CD4-positive, alpha-beta T cell (primary cell): Measurements from ENCODE around the gene IFI35. TPM values are rescaled to one million over a fixed set of nuclear protein-coding genes. Genes with fewer than 3 reads are reported as not detected.
A peak's percentile ranks its signal among the peaks of the same experiment; 100 is the strongest.

ENCODE experiments used
- ATAC-seq: fragments of 200-7000 bp; cut with Tn5 transposase; one replicate; pipeline ENCODE4 v1.10.0; 2022; ENCODE audit warnings: mild to moderate bottlenecking; ENCODE audit not compliant: poor library complexity
- CTCF ChIA-PET: fragments of 350-600 bp; sonication (Branson Sonifier 250); formaldehyde crosslinking; loops from one replicate; lab custom pipeline; 2021; ENCODE audit warnings: antibody characterized with exemption, inconsistent platforms; lab: Charles Lee
- POLR2A ChIA-PET: fragments of 350-600 bp; sonication (Branson Sonifier 250); formaldehyde crosslinking; loops from one replicate; lab custom pipeline; 2021; ENCODE audit warnings: antibody characterized with exemption, inconsistent platforms; lab: Charles Lee
- DNase-seq, 14 experiments: peaks; one replicate each; pipeline ENCODE4 v3.0.0-alpha.2; 2013 to 2020; ENCODE audit warnings: mixed read lengths in 2 of 14
- H3K27ac ChIP-seq, 2 donors: one replicate each; pipeline versions ENCODE4 v1.5.1 to v1.7.0; 2013; ENCODE audit warnings: low read length in 2 of 2, low read depth in 1 of 2, mild to moderate bottlenecking in 1 of 2
- H3K27me3 ChIP-seq, 2 experiments: 1 replicate in 1 of 2; 2 replicates in 1 of 2; pipeline versions ENCODE4 v1.6.1 to v1.7.0; 2013; ENCODE audit warnings: low read length in 2 of 2, control low read depth in 1 of 2, mild to moderate bottlenecking in 1 of 2, moderate library complexity in 1 of 2; ENCODE audit not compliant: insufficient read depth in 2 of 2, control insufficient read depth in 1 of 2
- H3K36me3 ChIP-seq: one replicate; pipeline ENCODE4 v1.6.1; 2013; ENCODE audit warnings: low read length, control low read depth; ENCODE audit not compliant: insufficient read depth
- H3K4me1 ChIP-seq: one replicate; pipeline ENCODE4 v1.6.1; 2013; ENCODE audit warnings: low read length, control low read depth; ENCODE audit not compliant: insufficient read depth
- H3K4me3 ChIP-seq: one replicate; pipeline ENCODE4 v1.5.1; 2013; ENCODE audit warnings: mild to moderate bottlenecking, low read length, moderate library complexity
- H3K9me3 ChIP-seq, 2 experiments: 1 replicate in 1 of 2; 2 replicates in 1 of 2; pipeline versions ENCODE4 v1.6.1 to v1.7.0; 2013; ENCODE audit warnings: low read length in 2 of 2, mild to moderate bottlenecking in 2 of 2, control low read depth in 1 of 2, moderate library complexity in 1 of 2; ENCODE audit not compliant: control insufficient read depth in 1 of 2, insufficient read depth in 1 of 2
- H3K27ac Mint-ChIP-seq: one replicate; pipeline ENCODE4 v1.8.0; 2020; ENCODE audit warnings: mixed read lengths
- H3K27me3 Mint-ChIP-seq: one replicate; pipeline ENCODE4 v1.8.0; 2021; ENCODE audit warnings: mixed read lengths
- H3K36me3 Mint-ChIP-seq: one replicate; pipeline ENCODE4 v1.8.0; 2021; ENCODE audit warnings: low read depth, mixed read lengths
- H3K4me1 Mint-ChIP-seq: one replicate; pipeline ENCODE4 v1.8.0; 2021; ENCODE audit warnings: low read depth, mixed read lengths
- H3K4me3 Mint-ChIP-seq: one replicate; pipeline ENCODE4 v1.8.0; 2020; ENCODE audit warnings: mild to moderate bottlenecking, mixed read lengths
- H3K9me3 Mint-ChIP-seq: one replicate; pipeline ENCODE4 v1.8.0; 2020; ENCODE audit warnings: mixed read lengths
- intact Hi-C, 2 experiments: fragments of 100-400 bp; cut with DNase I in 1 of 2; cut with micrococcal nuclease in 1 of 2; formaldehyde crosslinking; loops; one replicate each; pipeline versions ENCODE4 v1.15.1 to v1.9.0; 2023 to 2025; cut with DNase I, micrococcal nuclease
- total RNA-seq, 174 experiments: library from RNA in 2 of 174; stranded (reverse) in 2 of 174; gene quantifications; one replicate each; pipeline ENCODE4 v1.2.3 and lab custom pipeline; 2021 to 2026
- TF ChIP-seq, protein P1 (sequence below): fragments of 200-600 bp; IDR thresholded peaks from one replicate; pipeline ENCODE4 v1.8.0; 2022; ENCODE audit warnings: antibody characterized with exemption, mild to moderate bottlenecking

IFI35 gene
- total RNA-seq, 2 experiments from 2014 or later: 23.0 to 24.7 TPM

GRCh38 chr17:43010667-43011308, 4.2 kb downstream of the IFI35 start:
- Histone ChIP-seq H3K27me3 (no peaks in the 10 kb centered on the region), H3K4me1 (peaks cover 33% of the 10 kb centered on the region), H3K36me3 (peaks cover 32% of the 10 kb centered on the region), H3K27ac (no peak overlapping the region), H3K4me3 (no peak overlapping the region), H3K9me3 (no peaks in the 10 kb centered on the region)
- POLR2A ChIA-PET: interaction anchor here (3.8 kb wide), 1 partner anchor 12 kb away, joined by 15 read pairs; the partner anchor contains the start of gene RPL27
- CTCF ChIA-PET: no interaction called here
- ATAC-seq (no peak), DNase-seq (no peak)
- Mint-ChIP-seq H3K27ac (peak overlapping the region; percentile 3), H3K9me3 (no peaks in the 10 kb centered on the region), H3K4me3 (peak overlapping the region; percentile 30), H3K4me1 (peaks cover 23% of the 10 kb centered on the region), H3K27me3 (no peaks in the 10 kb centered on the region), H3K36me3 (peaks cover 46% of the 10 kb centered on the region)
- TF ChIP-seq, protein P1, sequence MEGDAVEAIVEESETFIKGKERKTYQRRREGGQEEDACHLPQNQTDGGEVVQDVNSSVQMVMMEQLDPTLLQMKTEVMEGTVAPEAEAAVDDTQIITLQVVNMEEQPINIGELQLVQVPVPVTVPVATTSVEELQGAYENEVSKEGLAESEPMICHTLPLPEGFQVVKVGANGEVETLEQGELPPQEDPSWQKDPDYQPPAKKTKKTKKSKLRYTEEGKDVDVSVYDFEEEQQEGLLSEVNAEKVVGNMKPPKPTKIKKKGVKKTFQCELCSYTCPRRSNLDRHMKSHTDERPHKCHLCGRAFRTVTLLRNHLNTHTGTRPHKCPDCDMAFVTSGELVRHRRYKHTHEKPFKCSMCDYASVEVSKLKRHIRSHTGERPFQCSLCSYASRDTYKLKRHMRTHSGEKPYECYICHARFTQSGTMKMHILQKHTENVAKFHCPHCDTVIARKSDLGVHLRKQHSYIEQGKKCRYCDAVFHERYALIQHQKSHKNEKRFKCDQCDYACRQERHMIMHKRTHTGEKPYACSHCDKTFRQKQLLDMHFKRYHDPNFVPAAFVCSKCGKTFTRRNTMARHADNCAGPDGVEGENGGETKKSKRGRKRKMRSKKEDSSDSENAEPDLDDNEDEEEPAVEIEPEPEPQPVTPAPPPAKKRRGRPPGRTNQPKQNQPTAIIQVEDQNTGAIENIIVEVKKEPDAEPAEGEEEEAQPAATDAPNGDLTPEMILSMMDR: no peak
- intact Hi-C loops: no loop called here

GRCh38 chr17:43011728-43012472, 5.3 kb downstream of the IFI35 start:
- peaks cover 25% of the 10 kb centered on the region for H3K4me1 ChIP-seq
- peaks cover 38% of the 10 kb centered on the region for H3K36me3 ChIP-seq
- Mint-ChIP-seq H3K27me3 (no peaks in the 10 kb centered on the region), H3K4me3 (peak overlapping the region; percentile 35), H3K27ac (no peak overlapping the region), H3K36me3 (peaks cover 48% of the 10 kb centered on the region), H3K9me3 (no peaks in the 10 kb centered on the region), H3K4me1 (peaks cover 16% of the 10 kb centered on the region)
- H3K27me3 ChIP-seq: no peaks in the 10 kb centered on the region
- no peaks in the 10 kb centered on the region for H3K9me3 ChIP-seq
- TF ChIP-seq, protein P1: no peak
- no peak overlapping the region for H3K4me3 ChIP-seq
- CTCF ChIA-PET: no interaction called here
- no peak for DNase-seq
- no peak overlapping the region for H3K27ac ChIP-seq
- ATAC-seq: no peak
- POLR2A ChIA-PET: interaction anchor here (1.0 to 3.8 kb wide), 4 partner anchors 10 to 356 kb away, joined by 3 to 15 read pairs (median 4); partner anchors contain the start of genes RND2 and RPL27
- intact Hi-C loops: no loop called here

DNA sequence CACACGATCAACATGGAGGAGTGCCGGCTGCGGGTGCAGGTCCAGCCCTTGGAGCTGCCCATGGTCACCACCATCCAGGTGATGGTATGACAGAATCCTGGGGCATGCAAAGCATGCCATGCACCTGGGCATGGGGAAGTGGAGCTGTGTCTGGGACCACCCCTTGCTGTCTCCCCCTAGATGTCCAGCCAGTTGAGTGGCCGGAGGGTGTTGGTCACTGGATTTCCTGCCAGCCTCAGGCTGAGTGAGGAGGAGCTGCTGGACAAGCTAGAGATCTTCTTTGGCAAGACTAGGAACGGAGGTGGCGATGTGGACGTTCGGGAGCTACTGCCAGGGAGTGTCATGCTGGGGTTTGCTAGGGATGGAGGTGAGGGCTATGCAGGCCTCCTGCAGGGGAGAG, 6.7 kb downstream of the IFI35 start:
- TF ChIP-seq, protein P1: no peak
- Mint-ChIP-seq H3K27ac (no peak overlapping the region), H3K27me3 (no peaks in the 10 kb centered on the region), H3K4me3 (no peak overlapping the region), H3K4me1 (peaks cover 22% of the 10 kb centered on the region), H3K9me3 (no peaks in the 10 kb centered on the region), H3K36me3 (peaks cover 48% of the 10 kb centered on the region)
- no peak overlapping the region for H3K4me3 ChIP-seq
- no peak overlapping the region for H3K27ac ChIP-seq
- no peak for ATAC-seq
- no peaks in the 10 kb centered on the region for H3K9me3 ChIP-seq
- H3K36me3 ChIP-seq: peaks cover 38% of the 10 kb centered on the region
- ChIA-PET POLR2A (interaction anchor here (1.0 to 3.8 kb wide), 4 partner anchors 11 to 355 kb away, joined by 3 to 15 read pairs (median 4); partner anchors contain the start of genes RND2 and RPL27), CTCF (no interaction called here)
- no peak for DNase-seq
- H3K4me1 ChIP-seq: peaks cover 13% of the 10 kb centered on the region
- H3K27me3 ChIP-seq: no peaks in the 10 kb centered on the region
- intact Hi-C loops: no loop called here
